Breast epithelium (tissue), 3 donors: ENCODE measurements around the gene C1QL1.

ENCODE experiments used
- POLR2A ChIP-seq: fragments of 450-650 bp; IDR thresholded peaks from one replicate; pipeline ENCODE4 v1.6.1; 2016; ENCODE audit warnings: antibody characterized with exemption, mild to moderate bottlenecking, moderate library complexity
- POLR2AphosphoS5 ChIP-seq, 3 donors: sonication (generic); formaldehyde crosslinking; IDR thresholded peaks; one replicate each; pipeline ENCODE4 v1.6.1; 2017; ENCODE audit warnings: antibody characterized with exemption in 3 of 3
- TF ChIP-seq, protein P1 (sequence below), 3 donors: fragments of 450-650 bp; IDR thresholded peaks; one replicate each; pipeline ENCODE4 v1.5.1; 2016 to 2017; ENCODE audit warnings: antibody characterized with exemption in 3 of 3, mild to moderate bottlenecking in 3 of 3, moderate library complexity in 3 of 3

DNA sequence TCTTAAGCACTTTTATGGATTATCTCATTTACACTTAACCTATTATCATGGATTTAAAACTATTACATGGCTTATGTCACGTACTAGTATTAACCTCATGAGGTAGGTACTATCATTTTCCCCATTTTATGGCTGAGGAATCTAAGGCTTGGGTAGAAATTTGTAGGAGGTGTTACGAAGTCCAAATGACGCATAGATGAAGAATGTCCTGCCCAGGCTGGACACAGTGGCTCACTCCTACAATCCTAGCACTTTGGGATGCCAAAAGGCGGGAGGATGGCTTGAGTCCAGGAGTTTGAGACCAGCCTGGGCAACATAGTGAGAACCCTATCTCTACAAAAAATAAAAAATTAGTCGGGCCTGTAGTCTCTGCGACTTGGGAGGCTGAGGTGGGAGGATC lies 4.8 kb upstream of the C1QL1 start:
- TF ChIP-seq POLR2AphosphoS5 (IDR thresholded peaks at IDR 0.05) = no peak
- no peak for TF ChIP-seq POLR2A
- TF ChIP-seq, protein P1, sequence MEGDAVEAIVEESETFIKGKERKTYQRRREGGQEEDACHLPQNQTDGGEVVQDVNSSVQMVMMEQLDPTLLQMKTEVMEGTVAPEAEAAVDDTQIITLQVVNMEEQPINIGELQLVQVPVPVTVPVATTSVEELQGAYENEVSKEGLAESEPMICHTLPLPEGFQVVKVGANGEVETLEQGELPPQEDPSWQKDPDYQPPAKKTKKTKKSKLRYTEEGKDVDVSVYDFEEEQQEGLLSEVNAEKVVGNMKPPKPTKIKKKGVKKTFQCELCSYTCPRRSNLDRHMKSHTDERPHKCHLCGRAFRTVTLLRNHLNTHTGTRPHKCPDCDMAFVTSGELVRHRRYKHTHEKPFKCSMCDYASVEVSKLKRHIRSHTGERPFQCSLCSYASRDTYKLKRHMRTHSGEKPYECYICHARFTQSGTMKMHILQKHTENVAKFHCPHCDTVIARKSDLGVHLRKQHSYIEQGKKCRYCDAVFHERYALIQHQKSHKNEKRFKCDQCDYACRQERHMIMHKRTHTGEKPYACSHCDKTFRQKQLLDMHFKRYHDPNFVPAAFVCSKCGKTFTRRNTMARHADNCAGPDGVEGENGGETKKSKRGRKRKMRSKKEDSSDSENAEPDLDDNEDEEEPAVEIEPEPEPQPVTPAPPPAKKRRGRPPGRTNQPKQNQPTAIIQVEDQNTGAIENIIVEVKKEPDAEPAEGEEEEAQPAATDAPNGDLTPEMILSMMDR (IDR thresholded peaks at IDR 0.05) = no peak
